Stimulated activated naive CD8-positive, alpha-beta T cell treated with anti-CD3 and anti-CD28 coated beads, Interleukin-15, Interleukin-2, amounts not matched to agents 100 U/mL and 50 U/mL, for 24 hours (primary cell): ENCODE results near the gene SYMPK.

ENCODE experiments used
- ATAC-seq: fragments of 150-1000 bp; cut with Tn5 transposase; one replicate; pipeline ENCODE4 v1.10.0; 2021
- DNase-seq: peaks from one replicate; pipeline ENCODE4 v3.0.0; 2021

SYMPK gene

GRCh38 chr19:45866400-45867176 is 3.6 kb upstream of the SYMPK start:
- DNase-seq (no peak), ATAC-seq (no peak)

GRCh38 chr19:45865269-45865948 is 2.5 kb upstream of the SYMPK start:
- DNase-seq (no peak), ATAC-seq (no peak)

GRCh38 chr19:45864629-45865082 is 1.7 kb upstream of the SYMPK start:
- ATAC-seq: no peak
- DNase-seq: no peak

GRCh38 chr19:45863840-45864628 is 1.1 kb upstream of the SYMPK start, which contains the start of gene FOXA3:
FOXA3 (plus strand) TSS chr19:45864326; CDS start chr19:45864457, 131 bp downstream.
- DNase-seq (peak; percentile 79), ATAC-seq (peak; percentile 40)

GRCh38 chr19:45863335-45863839 is 440 bp upstream of the SYMPK start:
- DNase-seq (no peak), ATAC-seq (no peak)

GRCh38 chr19:45862271-45862563 is 730 bp downstream of the SYMPK start:
- ATAC-seq (no peak), DNase-seq (no peak)

GRCh38 chr19:45860359-45861259 is 2.3 kb downstream of the SYMPK start:
- no peak for ATAC-seq
- no peak for DNase-seq

GRCh38 chr19:45854167-45854778 is 8.7 kb downstream of the SYMPK start:
- ATAC-seq (no peak), DNase-seq (no peak)

- DNase-seq: no peak
- ATAC-seq: no peak
These were observed 10.0 kb downstream of the SYMPK start for GRCh38 chr19:45852983-45853382.

- DNase-seq: no peak
- ATAC-seq: no peak
These were observed 10.7 kb downstream of the SYMPK start for GRCh38 chr19:45852145-45852750.

- no peak for ATAC-seq
- no peak for DNase-seq
These were observed 14.0 kb downstream of the SYMPK start for GRCh38 chr19:45848922-45849321.

- DNase-seq (no peak), ATAC-seq (no peak)
These were observed 15.3 kb downstream of the SYMPK start for GRCh38 chr19:45847663-45848062.

- no peak for ATAC-seq
- DNase-seq: no peak
These were observed 20.7 kb downstream of the SYMPK start for GRCh38 chr19:45842198-45842597.

GRCh38 chr19:45834970-45835369 is 28.0 kb downstream of the SYMPK start:
- ATAC-seq: no peak
- DNase-seq: no peak

- DNase-seq: no peak
- ATAC-seq: no peak
These were observed 34.0 kb downstream of the SYMPK start for GRCh38 chr19:45828945-45829344.

GRCh38 chr19:45828523-45828922 is 34.4 kb downstream of the SYMPK start:
- no peak for ATAC-seq
- DNase-seq: no peak

- DNase-seq (no peak), ATAC-seq (no peak)
These were observed 35.4 kb downstream of the SYMPK start for GRCh38 chr19:45827459-45828093.

- no peak for ATAC-seq
- DNase-seq: no peak
These were observed 36.0 kb downstream of the SYMPK start for GRCh38 chr19:45826934-45827333.

GRCh38 chr19:45825917-45826893 is 36.7 kb downstream of the SYMPK start:
- DNase-seq: no peak
- no peak for ATAC-seq
